CD14-positive monocyte (primary cell): ENCODE measurements around the gene TMEM42. TPM values are rescaled to one million over a fixed set of nuclear protein-coding genes. Genes with fewer than 3 reads are reported as not detected.
"Not testable (repeated sequence)": the region's sequence is repeated elsewhere in the genome, so short reads cannot be mapped to it uniquely, and the experiment has no call there.

Experiments
- DNase-seq, 3 donors: peaks; one replicate each; pipeline ENCODE4 v3.0.0-alpha.2; 2011 to 2022
- H2AFZ ChIP-seq: 2 replicates; pipeline ENCODE4 v1.6.0; 2012; ENCODE audit warnings: mild to moderate bottlenecking, low read depth, low read length, inconsistent platforms; ENCODE audit not compliant: insufficient read depth, poor library complexity, severe bottlenecking
- H3K27ac ChIP-seq, 2 donors: 1 replicate in 1 of 2; 2 replicates in 1 of 2; pipeline ENCODE4 v1.5.1; 2012 to 2013; ENCODE audit warnings: low read length in 2 of 2, control low read depth in 1 of 2, inconsistent platforms in 1 of 2, low read depth in 1 of 2, mild to moderate bottlenecking in 1 of 2
- H3K27me3 ChIP-seq, 2 donors: one replicate each; pipeline versions ENCODE4 v1.6.0 to v1.6.1; 2011 to 2013; ENCODE audit warnings: low read length in 2 of 2; ENCODE audit not compliant: control insufficient read depth in 2 of 2, insufficient read depth in 2 of 2
- H3K36me3 ChIP-seq, 2 donors: replicated peaks in 1 of 2; 1 replicate in 1 of 2; 2 replicates in 1 of 2; pipeline versions ENCODE4 v1.5.1 to v1.6.1; 2012 to 2013; ENCODE audit warnings: low read length in 2 of 2, control low read depth in 1 of 2, inconsistent platforms in 1 of 2, mild to moderate bottlenecking in 1 of 2; ENCODE audit not compliant: insufficient read depth in 2 of 2, control insufficient read depth in 1 of 2
- H3K4me1 ChIP-seq, 2 donors: 1 replicate in 1 of 2; 2 replicates in 1 of 2; pipeline versions ENCODE4 v1.5.1 to v1.6.1; 2012 to 2013; ENCODE audit warnings: low read length in 2 of 2, control low read depth in 1 of 2, inconsistent platforms in 1 of 2, mild to moderate bottlenecking in 1 of 2, moderate library complexity in 1 of 2; ENCODE audit not compliant: insufficient read depth in 2 of 2, control insufficient read depth in 1 of 2
- H3K4me2 ChIP-seq: replicated peaks from 2 replicates; pipeline ENCODE3; 2012; ENCODE audit warnings: low read length, moderate library complexity, mild to moderate bottlenecking; ENCODE audit not compliant: poor library complexity, severe bottlenecking; ENCODE audit errors: extremely low read depth
- H3K4me3 ChIP-seq, 3 experiments: fragments of 200-600 bp in 1 of 3; sonication (generic) in 1 of 3; replicated peaks in 1 of 3; 1 replicate in 2 of 3; 2 replicates in 1 of 3; pipeline ENCODE4 v1.5.1; 2011 to 2013; ENCODE audit warnings: low read length in 3 of 3, mild to moderate bottlenecking in 3 of 3, control low read depth in 2 of 3, low read depth in 2 of 3, inconsistent platforms in 1 of 3, moderate library complexity in 1 of 3
- H3K79me2 ChIP-seq: 2 replicates; pipeline ENCODE4 v1.6.0; 2012; ENCODE audit warnings: mild to moderate bottlenecking, control low read depth, inconsistent platforms, low read length, moderate library complexity; ENCODE audit not compliant: insufficient read depth
- H3K9ac ChIP-seq: 2 replicates; pipeline ENCODE4 v1.6.0; 2017; ENCODE audit warnings: low read length, mild to moderate bottlenecking; ENCODE audit not compliant: insufficient read depth, poor library complexity, severe bottlenecking
- H3K9me3 ChIP-seq, 2 donors: replicated peaks in 1 of 2; 1 replicate in 1 of 2; 2 replicates in 1 of 2; pipeline versions ENCODE4 v1.5.1 to v1.6.1; 2012 to 2013; ENCODE audit warnings: low read length in 2 of 2, control low read depth in 1 of 2; ENCODE audit not compliant: control insufficient read depth in 1 of 2, insufficient read depth in 1 of 2
- H4K20me1 ChIP-seq: 2 replicates; pipeline ENCODE4 v1.6.0; 2012; ENCODE audit warnings: mild to moderate bottlenecking, low read length, control low read depth, moderate library complexity; ENCODE audit not compliant: insufficient read depth
- H3K27ac Mint-ChIP-seq, 7 donors: one replicate each; pipeline ENCODE4 v1.8.0; 2020; ENCODE audit warnings: mild to moderate bottlenecking in 7 of 7, mixed read lengths in 7 of 7, moderate library complexity in 6 of 7, inconsistent platforms in 2 of 7
- H3K27me3 Mint-ChIP-seq, 3 donors: one replicate each; pipeline ENCODE4 v1.8.0; 2021 to 2022; ENCODE audit warnings: low read depth in 3 of 3, mild to moderate bottlenecking in 3 of 3, mixed read lengths in 3 of 3, moderate library complexity in 3 of 3, inconsistent platforms in 1 of 3
- H3K36me3 Mint-ChIP-seq, 2 donors: one replicate each; pipeline ENCODE4 v1.8.0; 2020; ENCODE audit warnings: mixed read lengths in 2 of 2, inconsistent platforms in 1 of 2, mild to moderate bottlenecking in 1 of 2
- H3K4me1 Mint-ChIP-seq: one replicate; pipeline ENCODE4 v1.8.0; 2020; ENCODE audit warnings: mild to moderate bottlenecking, mixed read lengths
- H3K4me3 Mint-ChIP-seq, 2 donors: one replicate each; pipeline ENCODE4 v1.8.0; 2020; ENCODE audit warnings: mild to moderate bottlenecking in 2 of 2, mixed read lengths in 2 of 2, moderate library complexity in 1 of 2
- H3K9me3 Mint-ChIP-seq, 7 donors: one replicate each; pipeline ENCODE4 v1.8.0; 2020 to 2022; ENCODE audit warnings: mixed read lengths in 7 of 7, mild to moderate bottlenecking in 6 of 7, moderate library complexity in 6 of 7, inconsistent platforms in 2 of 7
- CTCF ChIP-seq: fragments of 200-600 bp; IDR thresholded peaks from one replicate; pipeline ENCODE4 v1.8.0; 2022; ENCODE audit warnings: antibody characterized with exemption, mild to moderate bottlenecking
- WGBS: methylation state at CpG from one replicate; pipeline ENCODE4 v1.1.5; 2013; ENCODE audit warnings: missing lambda C conversion rate; ENCODE audit not compliant: insufficient coverage; 5-methylcytosine and 5-hydroxymethylcytosine counted together
- intact Hi-C, 2 donors: fragments of 100-400 bp; cut with micrococcal nuclease; formaldehyde crosslinking; loops; one replicate each; pipeline versions ENCODE4 v1.15.0 to v1.15.1; 2023
- polyA minus RNA-seq: library from RNA; depleted of rRNA, polyadenylated mRNA; stranded (reverse); fragments of >200 nt; gene quantifications from 2 replicates; pipeline ENCODE4 v1.2.3, GENCODE V29; 2012
- polyA plus RNA-seq, 3 donors: library from polyadenylated mRNA; depleted of rRNA in 1 of 3; unstranded in 2 of 3; stranded (reverse) in 1 of 3; fragments of 300-500 nt in 2 of 3; fragments of >200 nt in 1 of 3; fragmentation: Illumina TruSeq in 2 of 3; gene quantifications; 1 replicate in 2 of 3; 2 replicates in 1 of 3; pipeline ENCODE4 v1.2.3, GENCODE V29; 2012 to 2021
- total RNA-seq, 12 experiments: library from RNA in 1 of 12; stranded (reverse) in 1 of 12; fragments of 120-200 nt in 1 of 12; gene quantifications; one replicate each; pipeline ENCODE4 v1.2.4 and lab custom pipeline; 2013 to 2026; ENCODE audit warnings: mixed read lengths in 6 of 12, inconsistent platforms in 1 of 12

The TMEM42 gene
- 12.5 TPM for total RNA-seq (2013)
- polyA plus RNA-seq (10 to 100 TPM; 16.2 to 31.2 (median 27.5) TPM), polyA minus RNA-seq (4.4 and 6.2 TPM in 2 replicates), total RNA-seq (lab: John Stamatoyannopoulos, UW) (0.98 to 5.5 (median 3.2) reads per million in 11 experiments)

GRCh38 chr3:44861412-44862225, at the start of gene TMEM42:
TSS of gene TMEM42 (plus strand) at chr3:44861912. CDS start at chr3:44861925, 13 bp downstream.
- intact Hi-C loops: no loop called here
- TF ChIP-seq CTCF: no peak
- H3K9ac ChIP-seq: peak within 1 kb of the TSS; percentile 77
- peaks cover 0 to under 1% of the 10 kb centered on the region in 2 donors for H3K9me3 ChIP-seq
- H3K79me2 ChIP-seq: peaks cover 5% of the 10 kb centered on the region
- Mint-ChIP-seq H3K4me1 (peaks cover 19% of the 10 kb centered on the region), H3K4me3 (peak within 1 kb of the TSS; percentile 90 to 95), H3K27me3 (no peaks in the 10 kb centered on the region), H3K27ac (peak within 1 kb of the TSS; percentile 84 to 94 (median 92)), H3K9me3 (peaks cover 0 to 5% (median 0%) of the 10 kb centered on the region in 7 donors), H3K36me3 (peaks cover 4 to 12% of the 10 kb centered on the region in 2 donors)
- peak within 1 kb of the TSS; percentile 64 to 79 (median 73) for H3K4me3 ChIP-seq
- H3K36me3 ChIP-seq: peaks cover 0 to 4% of the 10 kb centered on the region in 2 donors
- H3K27me3 ChIP-seq: no peaks in the 10 kb centered on the region
- peak; percentile 86 to 90 (median 89) for DNase-seq
- H4K20me1 ChIP-seq: no peaks in the 10 kb centered on the region
- WGBS: 1% methylated on average over 84 of the region's 91 CpGs
- peak within 1 kb of the TSS; percentile 99 for H2AFZ ChIP-seq
- H3K4me2 ChIP-seq: peak within 1 kb of the TSS; percentile 83
- H3K27ac ChIP-seq: peak within 1 kb of the TSS; percentile 63 to 82
- peaks cover 13 to 16% of the 10 kb centered on the region in 2 donors for H3K4me1 ChIP-seq

GRCh38 chr3:44814751-44815150, 47.0 kb upstream of the TMEM42 start:
- no peak overlapping the region for H3K4me3 ChIP-seq
- no peaks in the 10 kb centered on the region for H3K27me3 ChIP-seq
- no CpG with 5 or more reads among the region's 6 CpGs for WGBS
- Mint-ChIP-seq H3K9me3 (peaks cover 4 to 23% (median 9%) of the 10 kb centered on the region in 7 donors), H3K36me3 (peaks cover 68 to 83% of the 10 kb centered on the region in 2 donors), H3K27ac (no peak overlapping the region), H3K27me3 (no peaks in the 10 kb centered on the region), H3K4me1 (no peaks in the 10 kb centered on the region), H3K4me3 (no peak overlapping the region)
- H3K79me2 ChIP-seq: no peaks in the 10 kb centered on the region
- DNase-seq: no peak
- no peaks in the 10 kb centered on the region for H3K4me1 ChIP-seq
- no peaks in the 10 kb centered on the region for H4K20me1 ChIP-seq
- H2AFZ ChIP-seq: no peak overlapping the region
- no peak for TF ChIP-seq CTCF
- no peak overlapping the region for H3K9ac ChIP-seq
- no peak overlapping the region for H3K27ac ChIP-seq
- H3K36me3 ChIP-seq: peaks cover 47 to 76% of the 10 kb centered on the region in 2 donors
- H3K4me2 ChIP-seq: no peak overlapping the region
- intact Hi-C loops: no loop called here
- no peaks in the 10 kb centered on the region for H3K9me3 ChIP-seq

- H2AFZ ChIP-seq, DNase-seq, H3K79me2 ChIP-seq, H3K27me3 Mint-ChIP-seq, H3K4me3 ChIP-seq, intact Hi-C loops, H3K4me1 Mint-ChIP-seq, H3K27ac Mint-ChIP-seq, H3K9me3 ChIP-seq, H4K20me1 ChIP-seq, H3K9ac ChIP-seq, H3K4me1 ChIP-seq, H3K27ac ChIP-seq, H3K4me2 ChIP-seq, H3K4me3 Mint-ChIP-seq, H3K27me3 ChIP-seq: not testable (repeated sequence)
- Mint-ChIP-seq H3K36me3 (peaks cover 67 to 85% of the 10 kb centered on the region in 2 donors), H3K9me3 (peaks cover 6 to 25% (median 11%) of the 10 kb centered on the region in 7 donors)
- H3K36me3 ChIP-seq: peaks cover 38 to 60% of the 10 kb centered on the region in 2 donors
- no CpG with 5 or more reads among the region's 2 CpGs for WGBS
Measured at GRCh38 chr3:44816334-44816733, 45.4 kb upstream of the TMEM42 start.
